ENCODE measurements around the gene TMC2.

- TF ChIP-seq CTCF (IDR thresholded peaks at IDR 0.05; ENCODE audit: insufficient read depth, low read length, poor library complexity, severe bottlenecking) (no peak), EZH2phosphoT487 (conservative IDR thresholded peaks at IDR 0.05; ENCODE audit: low read length) (no peak)
These were observed 18.3 kb upstream of the TMC2 start for GRCh38 chr20:2518096-2518495.
